ENCODE data around the gene MCC.

DNA sequence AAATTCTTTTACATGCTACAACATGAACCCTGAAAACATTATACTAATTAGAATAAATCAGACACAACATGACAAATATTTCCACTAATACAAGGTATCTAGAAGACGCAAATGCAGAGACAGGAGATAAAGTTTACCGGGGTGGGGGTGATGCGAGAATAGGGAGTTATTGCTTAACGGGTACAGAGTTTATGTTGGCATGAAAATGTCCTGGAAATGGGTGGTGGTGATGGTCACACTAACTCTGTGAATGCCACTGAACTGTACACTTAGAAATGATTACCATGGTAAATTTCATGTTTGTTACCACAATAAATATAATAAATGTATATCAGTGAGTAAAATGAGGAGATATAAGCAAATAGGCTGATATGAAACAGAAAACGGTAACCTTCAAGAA lies 378.9 kb downstream of the MCC start:
- TF ChIP-seq, protein P1, sequence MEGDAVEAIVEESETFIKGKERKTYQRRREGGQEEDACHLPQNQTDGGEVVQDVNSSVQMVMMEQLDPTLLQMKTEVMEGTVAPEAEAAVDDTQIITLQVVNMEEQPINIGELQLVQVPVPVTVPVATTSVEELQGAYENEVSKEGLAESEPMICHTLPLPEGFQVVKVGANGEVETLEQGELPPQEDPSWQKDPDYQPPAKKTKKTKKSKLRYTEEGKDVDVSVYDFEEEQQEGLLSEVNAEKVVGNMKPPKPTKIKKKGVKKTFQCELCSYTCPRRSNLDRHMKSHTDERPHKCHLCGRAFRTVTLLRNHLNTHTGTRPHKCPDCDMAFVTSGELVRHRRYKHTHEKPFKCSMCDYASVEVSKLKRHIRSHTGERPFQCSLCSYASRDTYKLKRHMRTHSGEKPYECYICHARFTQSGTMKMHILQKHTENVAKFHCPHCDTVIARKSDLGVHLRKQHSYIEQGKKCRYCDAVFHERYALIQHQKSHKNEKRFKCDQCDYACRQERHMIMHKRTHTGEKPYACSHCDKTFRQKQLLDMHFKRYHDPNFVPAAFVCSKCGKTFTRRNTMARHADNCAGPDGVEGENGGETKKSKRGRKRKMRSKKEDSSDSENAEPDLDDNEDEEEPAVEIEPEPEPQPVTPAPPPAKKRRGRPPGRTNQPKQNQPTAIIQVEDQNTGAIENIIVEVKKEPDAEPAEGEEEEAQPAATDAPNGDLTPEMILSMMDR (optimal IDR thresholded peaks at IDR 0.05 in 1 of 3, IDR thresholded peaks at IDR 0.05 in 1 of 3, conservative IDR thresholded peaks at IDR 0.05 in 1 of 3; ENCODE audit: extremely low read depth in 1 of 3, insufficient read depth in 2 of 3, low read length in 3 of 3), result no peak
- no peak for TF ChIP-seq EZH2 (IDR thresholded peaks at IDR 0.05; ENCODE audit: low read length)
